Measurements from ENCODE around the gene NUTF2.

Gene NUTF2

DNA sequence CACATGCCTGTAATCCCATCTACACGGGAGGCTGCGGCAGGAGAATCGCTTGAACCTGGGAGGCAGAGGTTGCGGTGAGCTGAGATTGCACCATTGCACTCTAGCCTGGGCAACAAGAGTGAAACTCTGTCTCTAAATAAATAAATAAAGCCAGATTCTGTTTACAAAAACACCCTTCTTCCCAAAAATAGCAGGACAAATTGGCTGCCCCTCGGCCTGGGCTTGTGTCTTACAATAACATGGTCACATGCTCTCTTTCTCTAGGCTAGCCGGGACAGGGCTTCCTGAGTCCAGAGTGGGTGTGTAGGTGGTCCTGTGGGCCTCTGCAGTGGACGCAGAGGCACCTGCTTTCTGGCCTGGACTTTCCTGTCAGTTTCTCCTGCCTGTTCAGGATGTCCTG lies 22.9 kb downstream of the NUTF2 start:
- peaks cover 56% of the 10 kb centered on the region for H3K36me3 ChIP-seq (ENCODE audit: control insufficient read depth, low read length)
- no peak overlapping the region for H3K4me2 ChIP-seq (ENCODE audit: low read length)
- H4K20me1 ChIP-seq (ENCODE audit: control insufficient read depth, insufficient read depth, low read depth, low read length): no peaks in the 10 kb centered on the region
- no peak overlapping the region for H3K4me3 ChIP-seq (ENCODE audit: low read length)
- H3K4me1 ChIP-seq (ENCODE audit: control insufficient read depth, low read length): peaks cover 16% of the 10 kb centered on the region
- no peaks in the 10 kb centered on the region for H3K9me2 ChIP-seq (replicated peaks; ENCODE audit: control insufficient read depth, low read length)
- peaks cover 18% of the 10 kb centered on the region for H3F3A ChIP-seq (ENCODE audit: control insufficient read depth, insufficient read depth)
- no peaks in the 10 kb centered on the region for H3K27me3 ChIP-seq (ENCODE audit: control insufficient read depth, low read length)
- no peak overlapping the region for H3K27ac ChIP-seq (ENCODE audit: low read depth, low read length)
- no peak for TF ChIP-seq EZH2phosphoT487 (IDR thresholded peaks at IDR 0.05; ENCODE audit: borderline replicate concordance, low read length)
- TF ChIP-seq, protein P1, sequence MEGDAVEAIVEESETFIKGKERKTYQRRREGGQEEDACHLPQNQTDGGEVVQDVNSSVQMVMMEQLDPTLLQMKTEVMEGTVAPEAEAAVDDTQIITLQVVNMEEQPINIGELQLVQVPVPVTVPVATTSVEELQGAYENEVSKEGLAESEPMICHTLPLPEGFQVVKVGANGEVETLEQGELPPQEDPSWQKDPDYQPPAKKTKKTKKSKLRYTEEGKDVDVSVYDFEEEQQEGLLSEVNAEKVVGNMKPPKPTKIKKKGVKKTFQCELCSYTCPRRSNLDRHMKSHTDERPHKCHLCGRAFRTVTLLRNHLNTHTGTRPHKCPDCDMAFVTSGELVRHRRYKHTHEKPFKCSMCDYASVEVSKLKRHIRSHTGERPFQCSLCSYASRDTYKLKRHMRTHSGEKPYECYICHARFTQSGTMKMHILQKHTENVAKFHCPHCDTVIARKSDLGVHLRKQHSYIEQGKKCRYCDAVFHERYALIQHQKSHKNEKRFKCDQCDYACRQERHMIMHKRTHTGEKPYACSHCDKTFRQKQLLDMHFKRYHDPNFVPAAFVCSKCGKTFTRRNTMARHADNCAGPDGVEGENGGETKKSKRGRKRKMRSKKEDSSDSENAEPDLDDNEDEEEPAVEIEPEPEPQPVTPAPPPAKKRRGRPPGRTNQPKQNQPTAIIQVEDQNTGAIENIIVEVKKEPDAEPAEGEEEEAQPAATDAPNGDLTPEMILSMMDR (IDR thresholded peaks at IDR 0.05; ENCODE audit: low read depth, low read length, poor library complexity, severe bottlenecking): no peak
- H3K79me2 ChIP-seq (ENCODE audit: control insufficient read depth, low read length): peaks cover 26% of the 10 kb centered on the region
- H3K9me3 ChIP-seq (ENCODE audit: control insufficient read depth, insufficient read depth, low read length): no peaks in the 10 kb centered on the region

DNA sequence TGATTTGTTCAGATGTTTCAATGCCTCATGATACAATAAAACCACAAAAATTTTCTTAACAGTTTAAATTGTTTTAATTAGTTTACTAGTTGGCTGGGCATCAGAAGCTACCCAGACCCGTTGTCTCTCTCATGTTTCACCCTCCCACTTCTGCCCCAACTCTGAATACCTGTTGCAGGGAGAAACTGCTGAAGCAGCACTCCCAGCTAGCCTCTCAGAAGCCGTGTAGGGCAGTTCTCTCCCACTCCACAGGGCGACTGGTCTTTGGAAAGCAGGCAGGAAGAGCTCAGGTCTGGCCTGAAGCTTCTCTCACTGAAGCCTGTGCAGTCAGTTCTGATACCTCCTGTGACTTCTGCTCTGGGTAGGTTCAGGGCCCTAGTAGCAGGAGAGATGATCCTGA lies 24.5 kb downstream of the NUTF2 start:
- peaks cover 56% of the 10 kb centered on the region for H3K36me3 ChIP-seq (ENCODE audit: control insufficient read depth, low read length)
- H3K9me2 ChIP-seq (replicated peaks; ENCODE audit: control insufficient read depth, low read length): no peaks in the 10 kb centered on the region
- no peaks in the 10 kb centered on the region for H3K27me3 ChIP-seq (ENCODE audit: control insufficient read depth, low read length)
- H3K4me3 ChIP-seq (ENCODE audit: low read length): no peak overlapping the region
- peaks cover 34% of the 10 kb centered on the region for H3K79me2 ChIP-seq (ENCODE audit: control insufficient read depth, low read length)
- H4K20me1 ChIP-seq (ENCODE audit: control insufficient read depth, insufficient read depth, low read depth, low read length): peaks cover 4% of the 10 kb centered on the region; the same call in 1 of the 2 replicates
- TF ChIP-seq, protein P1 (IDR thresholded peaks at IDR 0.05; ENCODE audit: low read depth, low read length, poor library complexity, severe bottlenecking): no peak
- no peak for TF ChIP-seq EZH2phosphoT487 (IDR thresholded peaks at IDR 0.05; ENCODE audit: borderline replicate concordance, low read length)
- H3K4me1 ChIP-seq (ENCODE audit: control insufficient read depth, low read length): peaks cover 22% of the 10 kb centered on the region
- H3K27ac ChIP-seq (ENCODE audit: low read depth, low read length): no peak overlapping the region
- peaks cover 18% of the 10 kb centered on the region for H3F3A ChIP-seq (ENCODE audit: control insufficient read depth, insufficient read depth)
- no peak overlapping the region for H3K4me2 ChIP-seq (ENCODE audit: low read length)
- H3K9me3 ChIP-seq (ENCODE audit: control insufficient read depth, insufficient read depth, low read length): no peaks in the 10 kb centered on the region

DNA sequence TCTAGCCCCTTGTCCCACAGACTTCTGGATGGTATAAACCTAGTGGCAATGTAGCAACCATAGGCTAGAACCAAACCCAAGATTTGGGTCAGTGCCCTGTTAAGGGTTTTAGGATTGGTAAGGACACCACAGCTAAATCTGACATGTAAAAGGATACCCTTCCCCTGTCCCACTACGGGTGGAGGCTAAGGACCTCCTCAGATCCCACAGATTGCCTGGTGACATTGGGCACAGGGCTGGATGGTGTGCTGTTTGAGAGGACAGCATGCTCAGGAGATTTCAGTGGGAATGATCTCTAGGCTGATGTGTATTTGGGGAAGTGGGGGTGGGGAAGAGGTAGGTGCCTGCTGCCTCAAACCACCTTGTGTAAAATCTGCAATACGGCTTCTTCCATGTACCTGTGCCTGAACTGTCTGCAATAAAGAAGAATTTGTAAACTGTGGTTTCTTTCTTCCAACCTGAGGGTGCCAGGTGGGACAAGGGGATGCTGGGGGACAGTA lies 25.4 kb downstream of the NUTF2 start:
- H3K9me3 ChIP-seq (ENCODE audit: control insufficient read depth, insufficient read depth, low read length): no peaks in the 10 kb centered on the region
- H3K36me3 ChIP-seq (ENCODE audit: control insufficient read depth, low read length): peaks cover 59% of the 10 kb centered on the region
- TF ChIP-seq, protein P1 (IDR thresholded peaks at IDR 0.05; ENCODE audit: low read depth, low read length, poor library complexity, severe bottlenecking): no peak
- TF ChIP-seq EZH2phosphoT487 (IDR thresholded peaks at IDR 0.05; ENCODE audit: borderline replicate concordance, low read length): no peak
- no peaks in the 10 kb centered on the region for H3K27me3 ChIP-seq (ENCODE audit: control insufficient read depth, low read length)
- H4K20me1 ChIP-seq (ENCODE audit: control insufficient read depth, insufficient read depth, low read depth, low read length): peaks cover 4% of the 10 kb centered on the region; the same call in 1 of the 2 replicates
- H3K27ac ChIP-seq (ENCODE audit: low read depth, low read length): peak overlapping the region; percentile 5; the same call in 1 of the 2 replicates
- peaks cover 40% of the 10 kb centered on the region for H3K79me2 ChIP-seq (ENCODE audit: control insufficient read depth, low read length)
- H3K4me1 ChIP-seq (ENCODE audit: control insufficient read depth, low read length): peaks cover 22% of the 10 kb centered on the region
- H3K4me3 ChIP-seq (ENCODE audit: low read length): peak overlapping the region; percentile 85
- H3K4me2 ChIP-seq (ENCODE audit: low read length): peak overlapping the region; percentile 73
- H3F3A ChIP-seq (ENCODE audit: control insufficient read depth, insufficient read depth): peaks cover 18% of the 10 kb centered on the region
- H3K9me2 ChIP-seq (replicated peaks; ENCODE audit: control insufficient read depth, low read length): no peaks in the 10 kb centered on the region
